HG02763 (cell line): ENCODE results near the gene TMEM212.

Source experiments
- ATAC-seq: cut with Tn5 transposase; IDR thresholded peaks from one replicate; pipeline ENCODE4 v1.9.1; 2021; ENCODE audit warnings: mild to moderate bottlenecking, moderate library complexity; ENCODE audit not compliant: unreplicated experiment

TMEM212 gene

DNA sequence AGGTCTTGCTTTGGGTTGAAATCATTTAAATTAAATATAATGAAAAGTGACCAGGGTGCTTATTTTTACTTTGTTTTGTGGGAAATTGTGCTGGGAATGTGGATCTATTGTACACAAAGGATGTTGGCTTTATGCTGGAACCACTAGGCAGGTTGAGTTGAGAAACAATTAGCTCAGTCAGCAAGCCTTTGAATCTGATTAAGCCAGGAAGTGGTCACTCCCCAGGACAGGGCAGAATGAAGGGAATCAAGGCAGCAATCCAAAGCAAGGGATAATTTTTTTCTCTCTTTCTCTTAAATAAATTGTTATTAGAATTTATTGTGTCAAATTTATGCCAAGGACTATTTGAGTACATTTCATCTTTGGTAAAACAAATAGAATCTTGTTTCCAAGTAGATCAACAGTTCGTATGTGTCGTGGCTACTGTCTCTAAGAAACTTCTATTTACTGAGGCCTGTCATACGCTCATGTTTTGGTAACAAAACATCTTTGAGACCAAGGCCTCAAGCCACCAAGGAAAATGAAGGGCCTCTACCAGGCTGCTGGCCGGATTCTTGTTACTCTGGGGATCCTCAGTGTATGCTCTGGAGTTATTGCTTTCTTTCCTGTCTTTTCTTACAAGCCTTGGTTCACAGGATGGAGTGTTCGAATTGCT is at the start of gene TMEM212:
TSS of gene TMEM212 (plus strand) at position 486 of the 655 bp plus-strand sequence. CDS start at position 521, 35 bp downstream.
- ATAC-seq: no peak

DNA sequence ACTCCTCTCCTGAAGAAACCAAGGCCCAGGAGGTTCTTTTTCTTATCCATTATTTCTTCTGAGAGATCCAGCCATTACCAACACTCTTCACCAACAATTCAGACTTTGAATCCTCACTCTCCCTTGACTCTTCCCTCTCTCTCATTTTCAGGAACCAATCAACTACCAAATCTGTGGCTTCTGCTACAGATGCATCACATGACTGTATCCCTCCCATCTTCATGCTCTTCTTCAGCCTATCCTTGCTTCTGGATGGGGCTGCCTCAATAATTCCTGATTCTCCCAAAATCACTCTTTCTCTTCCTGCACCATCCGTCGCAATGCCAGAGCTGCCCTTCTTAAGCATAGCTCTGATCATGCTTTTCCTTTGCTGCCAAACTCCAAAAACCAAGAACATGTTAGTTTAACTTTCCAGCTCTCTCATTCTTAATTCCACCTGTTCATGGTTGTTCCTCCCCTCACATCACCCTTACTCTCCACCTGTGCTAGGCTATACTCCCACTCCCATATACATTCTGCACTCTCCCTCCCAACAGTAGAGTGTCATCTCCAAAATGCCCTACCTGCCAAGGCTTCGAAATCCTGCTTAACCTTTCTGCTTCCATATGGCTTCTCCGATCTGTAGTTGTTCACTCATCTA is 46.4 kb upstream of the TMEM212 start:
- ATAC-seq: no peak

DNA sequence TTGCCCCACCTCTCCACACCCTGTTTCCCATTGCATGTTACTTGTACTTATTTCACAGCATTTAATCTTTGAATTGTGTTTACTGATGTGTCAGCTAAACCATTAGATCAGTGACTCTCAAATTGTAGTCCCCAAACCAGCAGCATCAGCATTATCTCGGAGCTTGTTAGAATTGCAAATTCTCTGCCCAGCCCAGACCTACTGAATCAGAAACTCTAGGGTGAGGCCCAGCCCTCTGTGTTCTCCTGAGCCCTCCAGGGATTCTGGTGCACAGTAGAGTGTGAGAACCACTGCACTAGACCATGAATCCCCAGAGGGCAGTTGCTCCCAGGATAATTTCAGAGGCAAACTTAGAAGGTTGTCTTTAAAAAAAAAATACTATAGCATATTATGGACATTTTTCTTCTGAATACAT is 45.9 kb upstream of the TMEM212 start:
- ATAC-seq: peak; percentile 60

DNA sequence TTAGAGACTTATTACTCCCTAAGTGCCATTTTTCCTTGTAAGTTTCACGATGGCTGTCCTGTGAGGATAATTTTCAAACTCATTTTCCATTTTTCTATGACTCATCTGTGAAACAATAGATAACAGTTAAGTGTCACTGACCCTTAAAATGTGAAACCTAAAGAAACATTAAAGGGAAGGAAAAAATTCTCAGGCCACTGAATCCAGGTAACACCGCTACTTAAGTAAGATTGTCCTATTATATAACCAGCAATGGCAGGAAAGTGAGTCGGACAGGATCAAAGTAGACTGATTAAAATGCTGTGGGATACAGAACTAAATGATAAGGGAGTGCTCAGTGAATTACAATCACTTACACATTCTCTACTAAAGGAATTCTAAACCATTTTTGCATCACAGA is 45.3 kb upstream of the TMEM212 start:
- ATAC-seq: no peak

DNA sequence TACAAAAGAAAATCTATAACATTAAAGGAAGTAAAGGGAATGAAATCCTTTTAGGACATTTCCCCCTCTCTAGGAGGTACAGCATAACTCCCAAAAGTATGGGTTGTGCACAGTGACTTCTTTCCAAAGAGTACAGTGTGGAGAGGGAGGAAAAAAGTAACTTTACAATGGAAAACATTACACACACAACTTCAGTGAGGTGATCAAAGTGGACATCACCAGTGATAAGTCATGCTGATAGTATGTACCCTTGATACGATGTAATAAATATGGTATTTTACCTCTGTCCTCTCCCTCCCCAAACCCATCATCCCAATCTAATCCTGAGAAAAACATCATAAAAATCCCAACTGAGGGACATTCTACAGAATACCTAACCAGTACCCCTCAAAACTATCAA is 43.6 kb upstream of the TMEM212 start:
- no peak for ATAC-seq

DNA sequence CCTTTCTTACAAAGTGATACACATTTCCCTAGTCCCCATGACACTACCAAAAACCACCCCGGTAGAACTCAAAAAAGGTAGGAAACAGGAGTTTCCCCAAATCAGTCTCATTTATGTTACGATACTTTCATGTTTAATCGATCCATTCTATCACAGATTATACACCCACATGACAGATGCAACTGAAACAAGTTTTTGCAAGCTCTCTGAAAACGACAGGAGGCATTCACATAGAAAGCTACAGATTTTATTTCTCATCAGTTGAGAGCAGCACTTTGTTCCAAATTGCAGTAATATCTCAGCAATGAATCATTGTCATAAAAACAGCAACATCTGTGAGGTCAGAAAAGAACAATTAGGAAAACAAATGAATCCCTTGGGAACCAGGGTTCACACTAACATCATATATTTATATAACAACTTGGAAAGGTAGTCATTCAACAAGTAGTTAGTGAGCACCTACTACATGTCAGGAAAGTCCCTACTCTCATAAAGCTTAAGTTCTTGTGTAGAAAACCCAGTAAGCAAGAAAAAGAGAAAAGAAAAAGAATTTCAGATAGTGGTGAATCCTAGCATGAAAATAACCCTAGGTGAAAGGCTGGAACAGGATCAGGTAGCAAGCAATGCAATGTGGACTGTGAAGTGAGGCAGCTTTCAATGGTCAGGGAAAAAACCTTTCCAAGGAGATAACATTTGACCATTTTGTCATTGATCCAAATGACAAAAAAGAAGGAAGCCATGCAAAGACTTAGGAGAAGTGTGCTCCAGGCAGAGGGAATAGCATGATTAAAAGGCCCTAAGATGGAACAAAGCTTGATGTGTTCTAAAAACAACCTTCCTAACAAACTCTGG is 41.2 kb upstream of the TMEM212 start:
- ATAC-seq: no peak

DNA sequence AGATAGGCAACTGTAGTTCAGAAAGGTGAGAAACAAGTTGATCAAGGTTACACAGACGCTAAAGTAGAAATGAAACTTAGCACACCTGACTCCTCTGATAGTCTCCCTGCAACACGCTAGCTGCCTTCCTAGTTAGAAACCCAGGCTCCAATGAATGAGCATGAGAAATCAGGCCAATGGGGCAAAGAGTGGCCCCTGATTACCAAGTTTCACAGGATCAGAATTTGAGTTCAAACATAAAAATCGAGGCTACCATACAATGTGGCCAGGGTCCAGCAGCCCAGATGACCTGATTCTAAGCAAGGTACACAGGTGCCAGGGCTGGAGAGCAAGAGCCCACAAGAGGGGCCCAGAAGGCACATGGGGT is 40.6 kb upstream of the TMEM212 start:
- ATAC-seq: no peak

DNA sequence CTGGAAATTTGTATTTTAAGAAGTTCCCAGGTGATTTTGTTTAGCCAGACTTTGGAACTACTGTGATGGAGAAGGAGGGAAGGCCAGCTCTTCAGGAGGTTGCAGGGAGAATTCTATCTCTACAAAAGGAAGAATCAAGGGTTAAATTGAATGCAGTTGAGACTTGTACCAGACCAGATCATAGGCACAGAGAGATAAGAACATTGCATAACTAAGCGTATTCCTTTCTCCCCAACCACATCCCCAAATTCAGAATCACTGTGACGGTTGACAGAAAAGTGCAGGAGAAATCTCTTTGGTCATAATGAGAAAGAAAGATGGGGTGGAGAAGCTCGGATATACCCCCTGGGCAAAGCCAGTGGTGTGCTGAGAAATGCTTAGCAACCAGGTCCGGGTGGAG is 40.1 kb upstream of the TMEM212 start:
- no peak for ATAC-seq

DNA sequence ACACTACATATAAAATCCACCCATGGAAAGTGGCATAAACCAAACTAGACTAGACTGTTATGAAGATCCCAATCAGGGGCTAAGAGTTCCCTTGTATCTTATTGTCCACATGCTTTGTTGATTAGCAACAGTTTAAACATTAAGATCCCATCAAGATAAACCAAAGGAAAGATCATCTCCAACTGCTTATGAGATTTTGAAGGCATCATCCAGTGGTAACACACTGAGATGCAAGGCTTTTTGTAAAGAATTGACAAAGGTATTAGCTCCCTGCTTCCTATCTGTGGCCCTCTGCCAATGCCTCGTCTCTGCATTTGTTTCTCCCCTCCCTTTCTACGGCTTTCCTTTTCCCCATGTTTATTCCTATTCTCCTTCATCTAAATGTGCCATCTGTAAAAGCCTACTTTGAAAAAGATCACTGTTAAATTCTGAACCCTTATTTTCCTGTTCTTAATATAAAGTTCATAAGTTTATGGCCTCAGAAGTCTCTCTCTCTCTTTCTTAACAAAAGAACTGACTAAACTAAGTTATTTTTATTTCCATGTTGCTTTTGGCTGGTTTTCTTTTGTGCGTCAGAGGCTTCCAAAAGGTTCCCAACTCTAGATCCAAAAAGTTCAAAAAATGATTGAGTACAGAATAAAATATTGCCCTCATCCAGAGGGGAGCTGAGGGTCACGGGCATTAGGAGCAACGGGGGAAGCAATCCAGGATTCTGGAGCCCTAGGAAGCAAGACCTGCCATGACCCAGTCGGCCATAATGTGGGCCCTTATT is 38.3 kb upstream of the TMEM212 start:
- ATAC-seq: no peak

DNA sequence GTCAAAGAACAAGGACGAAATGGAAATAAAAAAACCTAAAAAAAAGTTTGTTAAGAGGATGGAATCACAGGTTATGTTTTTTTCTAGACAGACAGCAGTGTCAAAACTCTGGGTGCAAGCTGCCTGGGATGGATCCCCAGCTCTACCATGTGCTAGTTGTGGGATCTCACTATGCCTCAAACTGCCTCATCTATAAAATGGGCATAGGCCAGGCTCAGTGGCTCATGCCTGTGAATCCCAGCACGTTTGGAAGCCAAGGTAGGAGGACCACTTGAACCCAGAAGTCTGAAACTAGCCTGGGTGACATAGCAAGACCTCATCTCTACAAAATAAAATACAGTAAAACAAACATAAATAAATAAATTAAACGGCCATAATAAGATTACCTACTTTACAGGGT is 37.5 kb upstream of the TMEM212 start:
- no peak for ATAC-seq

DNA sequence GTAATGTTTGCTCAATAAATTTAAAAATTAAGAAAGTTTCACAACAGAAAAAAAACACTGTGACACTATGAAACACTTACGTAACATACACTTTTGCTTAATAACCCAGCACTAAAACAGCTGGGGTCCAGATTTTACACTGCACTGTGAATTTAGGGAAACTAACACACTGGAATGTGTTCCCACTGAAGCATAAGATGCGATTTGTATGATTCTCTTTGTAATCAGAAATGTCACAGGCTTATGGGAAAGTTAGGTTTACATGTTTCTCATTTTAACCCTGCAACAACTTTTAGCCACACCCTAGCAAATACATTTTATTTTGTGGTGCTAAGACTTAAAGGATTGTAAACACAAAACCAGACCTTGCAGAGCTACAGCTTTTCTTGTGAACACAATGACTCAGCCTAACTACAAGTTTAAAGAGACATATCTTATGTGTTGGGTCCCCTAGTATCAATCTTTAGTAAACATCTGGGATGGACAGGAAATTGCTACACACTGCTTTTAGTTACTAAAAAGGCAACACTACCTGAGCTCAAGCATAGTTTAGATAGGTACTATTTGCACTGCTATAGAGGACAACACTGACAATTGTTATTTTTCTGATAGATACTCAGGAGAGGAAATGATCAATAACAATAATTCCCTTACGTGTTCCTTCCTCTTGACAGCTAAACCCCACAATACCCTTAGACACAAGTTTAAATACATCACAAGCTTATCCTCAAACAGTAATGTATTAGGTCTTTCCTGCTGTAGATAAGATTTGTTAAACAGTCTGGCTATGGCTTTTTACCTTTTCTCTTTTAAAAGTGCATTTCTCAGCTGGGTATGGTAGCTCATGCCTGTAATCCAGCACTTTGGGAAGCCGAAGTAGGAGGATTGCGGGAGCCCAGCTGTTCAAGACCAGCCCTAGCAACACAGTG is 36.7 kb upstream of the TMEM212 start:
- no peak for ATAC-seq

DNA sequence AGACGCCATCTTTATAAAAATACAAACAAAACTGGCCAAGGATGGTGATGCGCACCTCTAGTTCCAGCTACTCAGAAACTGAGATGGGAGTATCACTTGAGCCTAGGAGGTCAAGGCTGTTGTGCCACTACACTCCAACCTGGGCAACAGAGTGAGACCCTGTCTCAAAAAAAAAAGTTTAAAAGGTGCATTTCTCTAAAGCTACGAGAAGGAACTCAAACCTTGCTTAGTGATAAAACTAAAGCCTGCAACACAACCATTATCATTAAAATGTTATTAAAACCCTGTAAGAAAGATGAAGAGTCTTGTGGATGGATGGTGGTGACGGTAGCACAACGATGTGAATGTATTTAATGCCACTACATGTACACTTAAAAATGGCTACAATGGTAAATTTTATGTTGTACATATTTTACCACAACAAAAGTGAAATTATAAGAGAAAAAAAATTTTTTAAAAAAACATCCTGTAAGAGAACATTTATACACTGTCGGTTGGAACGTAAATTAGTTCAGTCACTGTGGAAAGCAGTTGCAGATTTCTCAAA is 35.9 kb upstream of the TMEM212 start:
- no peak for ATAC-seq

DNA sequence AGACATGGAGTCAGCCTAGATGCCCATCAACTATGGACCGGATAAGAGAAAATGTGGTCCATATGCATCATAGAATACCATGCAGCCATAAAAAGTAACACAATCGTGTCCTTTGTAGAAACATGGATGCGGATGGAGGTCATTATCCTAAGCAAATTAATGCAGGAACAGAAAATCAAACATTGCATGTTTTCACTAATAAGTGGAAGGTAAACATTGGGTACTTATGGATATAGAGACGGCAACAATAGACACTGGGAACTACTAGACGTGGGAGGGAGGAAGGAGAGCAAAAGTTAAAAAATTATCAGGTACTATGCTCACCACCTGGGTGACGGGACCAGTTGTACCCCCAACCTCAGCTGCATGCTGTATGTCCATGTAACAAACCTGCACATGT is 35.3 kb upstream of the TMEM212 start:
- no peak for ATAC-seq

DNA sequence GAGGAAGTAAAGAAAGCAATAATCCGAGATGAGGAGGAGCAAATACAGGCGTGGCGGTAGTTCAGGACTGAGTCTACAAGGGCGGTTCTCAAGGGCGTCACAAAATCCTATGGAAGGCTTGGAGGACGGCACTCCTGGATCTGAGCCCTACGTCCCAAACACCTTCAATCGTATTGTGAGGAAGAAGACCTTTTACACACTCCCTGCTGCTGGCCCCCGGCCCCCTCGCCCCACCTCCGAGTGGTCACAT is 33.6 kb upstream of the TMEM212 start:
- ATAC-seq: peak; percentile 29

DNA sequence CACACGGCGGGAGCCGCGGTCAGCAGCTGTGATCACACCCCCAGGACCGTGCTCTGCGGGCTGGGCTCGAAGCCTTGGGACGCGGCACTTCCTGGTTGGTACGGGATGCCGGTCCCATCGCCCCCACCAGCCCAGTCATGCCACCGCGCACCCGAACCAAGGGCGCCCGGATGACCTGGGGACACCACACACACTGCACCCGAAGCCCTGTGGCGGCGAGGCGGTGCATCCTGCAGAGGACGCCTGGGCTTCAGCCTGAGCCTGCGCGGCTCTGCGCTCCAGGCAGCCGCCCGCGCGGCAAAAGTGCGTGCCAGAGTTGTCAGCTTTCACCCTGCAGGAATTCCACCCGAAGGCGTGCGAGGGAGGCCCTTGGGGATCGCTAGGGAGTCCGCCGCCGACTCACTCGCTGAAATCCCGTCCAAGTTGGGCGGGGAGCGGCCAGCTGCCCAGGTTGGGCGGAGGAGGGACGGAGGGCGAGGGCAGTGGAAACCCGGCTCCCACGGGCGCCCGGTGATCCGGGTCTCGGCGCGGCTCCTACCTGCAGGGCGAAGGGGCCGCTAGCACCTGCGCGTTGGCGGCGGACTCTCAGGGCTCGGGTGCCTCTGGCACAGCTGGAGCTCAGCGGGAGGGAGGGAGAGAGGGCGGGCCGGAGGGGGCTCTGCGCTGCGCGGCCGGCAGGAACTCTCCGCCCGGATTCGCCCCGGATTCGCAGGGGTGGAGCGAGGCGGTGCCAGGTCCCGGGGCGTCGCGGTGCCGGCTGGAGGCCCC is 33.1 kb upstream of the TMEM212 start, which contains the start of gene PLD1:
TSS of gene PLD1 (minus strand) at position 623 of the 768 bp plus-strand sequence. CDS start 72,432 bp downstream, outside the sequence.
- ATAC-seq: peak; percentile 56

DNA sequence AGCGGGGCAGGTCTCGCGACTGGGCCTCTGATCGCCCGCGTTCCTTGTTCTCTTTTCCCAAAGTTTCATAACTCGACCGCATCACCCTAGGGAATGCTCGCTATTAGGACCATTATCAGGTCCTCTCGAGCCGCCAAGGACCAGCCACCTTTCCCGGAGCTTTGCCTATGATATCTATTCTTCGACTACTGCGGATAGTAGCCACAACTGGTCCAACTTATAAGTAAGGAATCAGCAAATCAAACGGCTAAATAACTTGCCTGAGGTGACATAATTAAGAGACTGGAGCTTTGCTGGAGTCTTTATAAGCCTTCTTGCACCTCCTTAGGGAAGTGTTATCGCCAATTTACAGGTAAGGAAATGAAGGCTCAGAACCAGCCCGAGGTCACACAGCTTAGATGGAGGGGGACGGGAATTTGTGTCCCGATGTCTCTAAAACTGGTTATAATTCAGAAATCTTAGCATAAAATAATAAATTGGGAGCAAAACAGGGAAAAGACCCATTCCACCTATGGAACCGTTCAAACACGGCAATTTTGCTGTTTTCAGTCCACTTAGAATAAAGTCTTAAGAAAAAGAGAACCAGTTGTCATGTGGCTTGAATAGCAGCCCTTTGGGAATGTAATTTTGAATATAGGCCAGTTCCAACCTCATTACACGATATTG is 32.4 kb upstream of the TMEM212 start:
- ATAC-seq: no peak

DNA sequence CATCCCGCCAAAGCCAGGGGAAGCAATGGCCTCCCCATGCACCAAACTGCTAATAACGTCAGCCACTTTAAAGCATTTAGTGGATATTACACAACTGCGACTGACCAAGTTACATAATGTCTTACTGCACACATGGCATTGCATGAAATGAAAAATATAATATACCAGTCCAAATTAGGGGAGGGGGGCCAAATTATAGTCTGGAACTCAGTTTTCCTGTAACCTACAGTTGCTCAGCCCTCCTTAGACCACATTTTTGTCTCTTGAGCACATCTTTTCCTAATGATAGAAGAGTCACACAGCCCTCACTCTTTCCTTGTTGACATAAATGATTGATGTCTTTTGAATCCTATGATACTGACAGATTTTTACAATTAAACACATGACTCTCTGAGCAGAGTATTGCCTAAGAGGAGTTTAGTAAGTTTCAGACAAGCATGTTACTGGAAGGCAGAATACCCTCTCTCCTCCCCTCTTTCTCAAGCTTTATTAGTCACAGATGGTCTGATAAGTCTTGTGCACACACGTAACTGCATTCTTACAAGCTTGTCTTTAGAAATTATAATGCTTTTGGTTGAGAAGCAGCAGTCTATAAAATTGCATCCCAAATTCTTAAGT is 31.7 kb upstream of the TMEM212 start:
- no peak for ATAC-seq

DNA sequence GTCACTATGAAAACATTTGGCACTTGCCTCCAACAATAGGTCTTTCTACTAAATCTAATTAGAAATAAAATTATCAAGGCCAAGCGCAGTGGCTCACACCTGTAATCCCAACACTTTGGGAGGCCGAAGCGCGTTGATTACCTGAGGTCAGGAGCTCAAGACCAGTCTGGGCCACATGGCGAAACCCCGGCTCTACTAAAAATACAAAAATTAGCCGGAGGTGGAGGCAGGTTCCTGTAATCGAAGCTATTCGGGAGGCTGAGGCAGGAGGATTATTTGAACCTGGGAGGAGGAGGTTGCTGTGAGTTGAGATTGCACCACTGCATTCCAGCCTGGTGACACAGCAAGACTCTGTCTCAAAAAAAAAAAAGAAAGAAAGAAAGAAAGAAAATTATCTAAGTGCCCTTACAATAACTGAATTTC is 31.2 kb upstream of the TMEM212 start:
- ATAC-seq: no peak
